SJSA1 (cell line): Measurements from ENCODE around the gene ACCS. TPM values are rescaled to one million over a fixed set of nuclear protein-coding genes. Genes with fewer than 3 reads are reported as not detected.

Source experiments
- DNase-seq, 2 experiments: peaks; one replicate each; pipeline ENCODE4 v3.0.0-alpha.2; 2015 to 2020; ENCODE audit warnings: low spot score in 2 of 2, low read depth in 1 of 2
- H3K27ac ChIP-seq: fragments of 250-450 bp; sonication (Bioruptor Pico); 2 replicates; pipeline ENCODE4 v1.5.1; 2020; ENCODE audit warnings: mild to moderate bottlenecking, moderate library complexity
- H3K27me3 ChIP-seq: fragments of 250-450 bp; sonication (Bioruptor Pico); replicated peaks from 2 replicates; pipeline ENCODE4 v1.5.1; 2020; ENCODE audit warnings: mild to moderate bottlenecking, moderate library complexity
- H3K36me3 ChIP-seq: fragments of 250-450 bp; sonication (Bioruptor Pico); 2 replicates; pipeline ENCODE4 v1.5.1; 2020; ENCODE audit warnings: mild to moderate bottlenecking
- H3K4me1 ChIP-seq: fragments of 250-450 bp; sonication (Bioruptor Pico); replicated peaks from 2 replicates; pipeline ENCODE4 v1.6.1; 2021; ENCODE audit warnings: mild to moderate bottlenecking
- H3K4me3 ChIP-seq: fragments of 250-450 bp; sonication (Bioruptor Pico); 2 replicates; pipeline ENCODE4 v1.5.1; 2020; ENCODE audit warnings: mild to moderate bottlenecking
- H3K9me3 ChIP-seq: fragments of 250-450 bp; sonication (Bioruptor Pico); replicated peaks from 2 replicates; pipeline ENCODE4 v1.5.1; 2020; ENCODE audit warnings: mild to moderate bottlenecking
- total RNA-seq: library from RNA; depleted of rRNA; stranded (reverse); fragments of >200 nt; shearing (Covaris generic); gene quantifications from 2 replicates; pipeline ENCODE4 v1.2.3, GENCODE V29; 2014

ACCS gene
- total RNA-seq, 1 experiment from 2014 or later = 5.3 TPM

GRCh38 chr11:44031549-44031948, 34.5 kb upstream of the ACCS start:
- no peak for DNase-seq
- peaks cover 37% of the 10 kb centered on the region for H3K4me1 ChIP-seq
- H3K36me3 ChIP-seq = no peaks in the 10 kb centered on the region
- no peaks in the 10 kb centered on the region for H3K9me3 ChIP-seq
- H3K27ac ChIP-seq = no peak overlapping the region; the same call in 1 of the 2 replicates
- H3K4me3 ChIP-seq = no peak overlapping the region
- H3K27me3 ChIP-seq = no peaks in the 10 kb centered on the region

- Histone ChIP-seq H3K4me3 (no peak overlapping the region), H3K27me3 (no peaks in the 10 kb centered on the region), H3K36me3 (no peaks in the 10 kb centered on the region), H3K4me1 (peaks cover 43% of the 10 kb centered on the region), H3K9me3 (no peaks in the 10 kb centered on the region), H3K27ac (peak overlapping the region; percentile 11)
- DNase-seq = peak; percentile 92 to 98
Observed at GRCh38 chr11:44032299-44033085, 33.6 kb upstream of the ACCS start.

- no peak overlapping the region for H3K27ac ChIP-seq
Observed at GRCh38 chr11:44033411-44033850, 32.6 kb upstream of the ACCS start.

GRCh38 chr11:44033856-44034255, 32.2 kb upstream of the ACCS start:
- no peaks in the 10 kb centered on the region for H3K36me3 ChIP-seq
- no peaks in the 10 kb centered on the region for H3K9me3 ChIP-seq
- H3K4me1 ChIP-seq = peaks cover 43% of the 10 kb centered on the region
- no peak overlapping the region for H3K4me3 ChIP-seq
- no peak for DNase-seq
- H3K27ac ChIP-seq = no peak overlapping the region
- no peaks in the 10 kb centered on the region for H3K27me3 ChIP-seq

More at GRCh38 chr11:44033411-44033850, 32.6 kb upstream of the ACCS start:
- H3K4me1 ChIP-seq = peaks cover 43% of the 10 kb centered on the region
- no peak overlapping the region for H3K4me3 ChIP-seq
- no peaks in the 10 kb centered on the region for H3K9me3 ChIP-seq
- no peaks in the 10 kb centered on the region for H3K27me3 ChIP-seq
- no peak for DNase-seq
- H3K36me3 ChIP-seq = no peaks in the 10 kb centered on the region

- Histone ChIP-seq H3K27ac (no peak overlapping the region), H3K4me3 (no peak overlapping the region), H3K4me1 (peaks cover 43% of the 10 kb centered on the region), H3K27me3 (no peaks in the 10 kb centered on the region), H3K9me3 (no peaks in the 10 kb centered on the region), H3K36me3 (no peaks in the 10 kb centered on the region)
- no peak for DNase-seq
Observed at GRCh38 chr11:44034639-44035038, 31.4 kb upstream of the ACCS start.

GRCh38 chr11:44036811-44037657, 29.0 kb upstream of the ACCS start:
- Histone ChIP-seq H3K36me3 (no peaks in the 10 kb centered on the region), H3K27me3 (no peaks in the 10 kb centered on the region), H3K4me3 (no peak overlapping the region), H3K9me3 (peaks cover 3% of the 10 kb centered on the region; the same call in 1 of the 2 replicates), H3K4me1 (peaks cover 22% of the 10 kb centered on the region), H3K27ac (no peak overlapping the region)
- DNase-seq = peak; percentile 89 to 93

- Histone ChIP-seq H3K36me3 (no peaks in the 10 kb centered on the region), H3K4me1 (peaks cover 16% of the 10 kb centered on the region), H3K4me3 (no peak overlapping the region), H3K27me3 (no peaks in the 10 kb centered on the region), H3K9me3 (peaks cover 3% of the 10 kb centered on the region; the same call in 1 of the 2 replicates), H3K27ac (no peak overlapping the region)
- no peak for DNase-seq
Observed at GRCh38 chr11:44037658-44037998, 28.4 kb upstream of the ACCS start.

GRCh38 chr11:44043157-44043556, 22.9 kb upstream of the ACCS start:
- Histone ChIP-seq H3K4me3 (no peak overlapping the region), H3K4me1 (no peaks in the 10 kb centered on the region), H3K27me3 (no peaks in the 10 kb centered on the region), H3K27ac (no peak overlapping the region), H3K9me3 (peaks cover 3% of the 10 kb centered on the region; the same call in 1 of the 2 replicates), H3K36me3 (no peaks in the 10 kb centered on the region)
- DNase-seq = no peak

GRCh38 chr11:44046182-44046581, 19.9 kb upstream of the ACCS start:
- DNase-seq = no peak
- no peak overlapping the region for H3K4me3 ChIP-seq
- no peaks in the 10 kb centered on the region for H3K4me1 ChIP-seq
- no peaks in the 10 kb centered on the region for H3K36me3 ChIP-seq
- no peaks in the 10 kb centered on the region; the same call in 1 of the 2 replicates for H3K9me3 ChIP-seq
- H3K27me3 ChIP-seq = no peaks in the 10 kb centered on the region
- H3K27ac ChIP-seq = no peak overlapping the region

GRCh38 chr11:44047298-44047697, 18.8 kb upstream of the ACCS start:
- peak in 1 of 2 experiments; percentile 3 for DNase-seq
- Histone ChIP-seq H3K9me3 (no peaks in the 10 kb centered on the region; the same call in 1 of the 2 replicates), H3K4me1 (no peaks in the 10 kb centered on the region)

GRCh38 chr11:44047931-44048431, 18.1 kb upstream of the ACCS start, which contains the start of gene ACCSL:
Gene ACCSL (plus strand): TSS chr11:44047981. CDS start chr11:44048037, 56 bp downstream.
- H3K27me3 ChIP-seq = no peaks in the 10 kb centered on the region
- H3K4me1 ChIP-seq = no peaks in the 10 kb centered on the region
- H3K36me3 ChIP-seq = no peaks in the 10 kb centered on the region
- peak in 1 of 2 experiments; percentile 38 for DNase-seq
- no peak within 1 kb of the TSS for H3K4me3 ChIP-seq
- H3K9me3 ChIP-seq = no peaks in the 10 kb centered on the region; the same call in 1 of the 2 replicates
- no peak within 1 kb of the TSS for H3K27ac ChIP-seq

More at GRCh38 chr11:44047298-44047697, 18.8 kb upstream of the ACCS start:
- H3K27ac ChIP-seq = no peak overlapping the region
- H3K36me3 ChIP-seq = no peaks in the 10 kb centered on the region
- H3K4me3 ChIP-seq = no peak overlapping the region
- no peaks in the 10 kb centered on the region for H3K27me3 ChIP-seq

GRCh38 chr11:44049832-44050231, 16.2 kb upstream of the ACCS start:
- Histone ChIP-seq H3K4me3 (no peak overlapping the region), H3K4me1 (no peaks in the 10 kb centered on the region), H3K27ac (no peak overlapping the region), H3K27me3 (no peaks in the 10 kb centered on the region), H3K36me3 (no peaks in the 10 kb centered on the region), H3K9me3 (no peaks in the 10 kb centered on the region; the same call in 1 of the 2 replicates)
- DNase-seq = no peak

- Histone ChIP-seq H3K27ac (no peak overlapping the region), H3K4me3 (no peak overlapping the region), H3K27me3 (no peaks in the 10 kb centered on the region), H3K9me3 (no peaks in the 10 kb centered on the region; the same call in 1 of the 2 replicates), H3K36me3 (no peaks in the 10 kb centered on the region), H3K4me1 (no peaks in the 10 kb centered on the region)
- DNase-seq = no peak
Observed at GRCh38 chr11:44051171-44051570, 14.9 kb upstream of the ACCS start.
